IgD-negative memory B cell (primary cell): ENCODE results near the gene ZNF669. TPM values are rescaled to one million over a fixed set of nuclear protein-coding genes. Genes with fewer than 3 reads are reported as not detected.

Experiments
- H3K27ac Mint-ChIP-seq, 3 donors: one replicate each; pipeline ENCODE4 v1.8.0; 2020 to 2022; ENCODE audit warnings: mild to moderate bottlenecking in 3 of 3, mixed read lengths in 3 of 3, moderate library complexity in 1 of 3
- H3K27me3 Mint-ChIP-seq: one replicate; pipeline ENCODE4 v1.8.0; 2021; ENCODE audit warnings: mixed read lengths
- H3K36me3 Mint-ChIP-seq: one replicate; pipeline ENCODE4 v1.8.0; 2020; ENCODE audit warnings: mild to moderate bottlenecking, mixed read lengths
- H3K4me1 Mint-ChIP-seq, 3 donors: one replicate each; pipeline ENCODE4 v1.8.0; 2020 to 2022; ENCODE audit warnings: mixed read lengths in 3 of 3, mild to moderate bottlenecking in 1 of 3
- H3K4me3 Mint-ChIP-seq, 4 donors: one replicate each; pipeline ENCODE4 v1.8.0; 2020 to 2022; ENCODE audit warnings: mild to moderate bottlenecking in 4 of 4, mixed read lengths in 4 of 4, moderate library complexity in 3 of 4
- H3K9me3 Mint-ChIP-seq, 3 donors: one replicate each; pipeline ENCODE4 v1.8.0; 2020 to 2021; ENCODE audit warnings: mixed read lengths in 3 of 3, mild to moderate bottlenecking in 1 of 3
- polyA plus RNA-seq: library from polyadenylated mRNA; unstranded; fragments of 300-500 nt; fragmentation: Illumina TruSeq; gene quantifications from one replicate; pipeline ENCODE4 v1.2.3, GENCODE V29; 2021

The ZNF669 gene
- polyA plus RNA-seq, 1 donor from 2014 or later: 26.5 TPM

DNA sequence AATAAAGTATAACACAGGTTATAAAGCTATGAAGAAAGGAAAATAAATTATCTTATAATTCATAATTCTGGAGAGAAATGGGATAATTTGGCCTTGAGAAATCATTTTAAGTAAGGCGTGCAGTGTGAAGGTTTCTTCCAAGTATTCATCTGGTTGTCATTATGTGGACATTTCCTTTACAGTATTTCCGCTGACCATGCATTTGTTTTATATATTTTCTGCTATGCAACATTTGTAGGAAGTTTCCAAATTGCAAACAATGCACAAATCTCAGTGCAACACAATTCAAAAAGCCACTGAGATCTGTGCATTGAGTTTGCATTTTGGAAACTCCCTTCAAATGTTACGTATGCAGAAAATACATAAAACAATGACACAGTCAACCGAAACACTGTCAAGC lies 43.4 kb downstream of the ZNF669 start:
- Mint-ChIP-seq H3K4me1 (peaks cover 0 to 4% (median 3%) of the 10 kb centered on the region in 3 donors), H3K9me3 (peaks cover 9 to 60% (median 30%) of the 10 kb centered on the region in 3 donors), H3K4me3 (peak overlapping the region in 1 of 4 donors; percentile 20), H3K27ac (no peak overlapping the region), H3K36me3 (peaks cover 16% of the 10 kb centered on the region), H3K27me3 (no peaks in the 10 kb centered on the region)

GRCh38 chr1:247056071-247056470 lies 48.1 kb downstream of the ZNF669 start:
- peaks cover 0 to 3% (median 2%) of the 10 kb centered on the region in 3 donors for H3K4me1 Mint-ChIP-seq
- H3K27ac Mint-ChIP-seq: no peak overlapping the region
- H3K36me3 Mint-ChIP-seq: peaks cover 19% of the 10 kb centered on the region
- H3K9me3 Mint-ChIP-seq: peaks cover 15 to 57% (median 39%) of the 10 kb centered on the region in 3 donors
- H3K4me3 Mint-ChIP-seq: peak overlapping the region in 1 of 4 donors; percentile 2
- no peaks in the 10 kb centered on the region for H3K27me3 Mint-ChIP-seq

- Mint-ChIP-seq H3K4me3 (no peak overlapping the region), H3K36me3 (peaks cover 20% of the 10 kb centered on the region)
Measured at GRCh38 chr1:247054992-247055415, 49.2 kb downstream of the ZNF669 start.

More at GRCh38 chr1:247054992-247055415, 49.2 kb downstream of the ZNF669 start:
- H3K27me3 Mint-ChIP-seq: no peaks in the 10 kb centered on the region
- H3K9me3 Mint-ChIP-seq: peaks cover 15 to 52% (median 40%) of the 10 kb centered on the region in 3 donors
- H3K4me1 Mint-ChIP-seq: peaks cover 0 to 3% (median 2%) of the 10 kb centered on the region in 3 donors
- peak overlapping the region in 1 of 3 donors; percentile 59 for H3K27ac Mint-ChIP-seq

Other genes starting within 250 kb of the ZNF669 start
- 16.0 TPM for gene AHCTF1, start 172.4 kb downstream of the ZNF669 start, polyA plus RNA-seq
- gene ZNF695, start 96.3 kb downstream of the ZNF669 start, polyA plus RNA-seq: 0.36 TPM
- gene ZNF670, start 25.5 kb downstream of the ZNF669 start, polyA plus RNA-seq: 3.3 TPM
- 4.2 TPM for gene ZNF124, start 67.7 kb upstream of the ZNF669 start, polyA plus RNA-seq
- not detected for gene VN1R5, start 151.7 kb upstream of the ZNF669 start, polyA plus RNA-seq
- gene ZNF496, start 227.5 kb upstream of the ZNF669 start, polyA plus RNA-seq: 7.9 TPM